Hippocampal formation (tissue), 2 donors: ENCODE measurements around the gene DUOXA2.
"Not testable (repeated sequence)": the region's sequence is repeated elsewhere in the genome, so short reads cannot be mapped to it uniquely, and the experiment has no call there.

Experiments used
- DNase-seq, 2 donors: peaks; one replicate each; lab custom pipeline; 2025; lab: John Stamatoyannopoulos, UW

DUOXA2 gene

GRCh38 chr15:45114076-45114750 lies at the start of gene DUOXA2, which contains the start of gene DUOX2:
TSS of gene DUOXA2 (plus strand) at chr15:45114326. CDS start at chr15:45114606, 280 bp downstream.
TSS of gene DUOX2 (minus strand) at chr15:45114172. CDS start at chr15:45113411, 761 bp downstream.
- DNase-seq = no peak

- DNase-seq = no peak
These were observed 49.7 kb upstream of the DUOXA2 start for GRCh38 chr15:45064386-45064785.

DNA sequence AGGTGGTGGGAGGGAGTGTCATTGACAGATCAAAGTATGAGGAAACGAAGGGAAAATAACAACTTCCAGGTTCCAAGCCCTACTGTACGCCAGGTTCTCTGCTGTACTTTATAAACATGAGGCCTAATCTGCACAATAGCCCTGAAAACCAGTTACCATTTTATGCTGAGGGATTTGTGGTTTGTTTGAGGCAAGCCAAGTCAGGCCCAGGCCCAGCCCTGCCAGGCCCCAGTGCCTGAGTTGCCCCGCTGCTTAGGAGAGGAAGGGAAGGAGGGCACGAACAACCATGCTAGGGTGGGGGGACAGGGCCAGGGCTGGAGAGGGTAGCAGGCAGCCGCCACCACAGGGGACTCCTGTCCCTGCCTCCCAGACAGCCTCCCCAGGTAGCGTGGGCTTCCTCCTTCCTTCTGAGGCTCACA lies 44.2 kb upstream of the DUOXA2 start:
- not testable (repeated sequence) for DNase-seq

DNA sequence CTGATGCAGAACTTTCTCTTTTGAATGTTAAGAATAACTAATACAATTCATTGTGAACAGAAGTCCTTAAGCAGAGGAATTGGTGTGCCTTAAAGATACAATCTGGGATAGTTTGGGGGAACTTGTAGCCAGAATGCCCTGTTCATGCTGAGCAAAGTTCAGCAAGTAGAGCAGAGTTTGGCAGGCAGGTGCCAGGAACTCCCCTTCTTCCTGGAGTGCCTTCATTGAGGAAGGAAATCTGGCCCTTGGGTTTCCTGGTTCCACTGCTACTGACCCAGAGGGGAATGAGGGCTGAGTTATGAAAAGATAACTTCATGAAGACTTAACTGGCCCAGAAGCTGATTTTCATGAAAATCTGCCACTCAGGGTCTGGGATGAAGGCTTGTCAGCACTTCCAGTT lies 40.5 kb upstream of the DUOXA2 start:
- not testable (repeated sequence) for DNase-seq

DNA sequence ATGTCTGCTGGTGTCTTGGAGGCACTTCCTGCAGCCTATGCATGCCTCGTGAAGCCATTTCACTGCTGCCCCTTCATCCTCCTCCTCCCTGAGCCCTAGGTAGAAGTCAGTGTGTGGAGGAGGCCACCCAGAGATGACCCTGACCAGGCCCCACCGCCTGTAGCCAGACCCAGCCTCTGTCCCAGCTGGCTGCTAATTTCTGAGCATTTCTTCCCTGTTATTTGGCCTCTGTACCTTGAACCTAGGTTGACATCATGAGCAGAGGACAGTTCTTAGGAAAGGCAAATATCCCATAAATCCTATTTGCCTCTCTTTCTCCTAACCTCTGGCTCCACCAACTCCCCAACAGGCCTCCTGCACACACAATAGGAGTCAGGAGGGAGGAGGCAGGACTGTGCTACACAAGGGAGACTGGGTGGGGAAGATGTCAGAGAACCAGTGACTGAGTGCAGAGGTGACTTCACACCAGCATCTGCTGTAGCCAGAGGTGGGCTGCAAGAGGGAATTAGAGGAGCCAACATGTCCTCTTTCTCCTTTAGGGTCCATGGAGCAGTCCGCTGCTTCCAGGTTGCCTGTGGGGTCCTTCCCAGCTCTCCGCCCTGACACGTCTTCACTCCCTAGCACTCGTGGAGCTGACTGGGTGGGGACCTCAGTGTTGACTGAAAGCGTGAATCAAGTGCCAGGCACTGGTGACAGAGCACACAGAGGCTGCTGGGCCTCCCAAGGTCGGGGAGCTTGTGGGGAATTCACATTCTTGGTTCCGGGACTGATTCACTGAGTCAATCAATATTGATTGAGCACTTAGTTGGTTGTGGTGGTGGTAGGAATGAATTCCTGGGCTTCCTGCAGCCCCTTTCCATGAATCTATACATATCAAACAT lies 38.4 kb upstream of the DUOXA2 start:
- not testable (repeated sequence) for DNase-seq

DNA sequence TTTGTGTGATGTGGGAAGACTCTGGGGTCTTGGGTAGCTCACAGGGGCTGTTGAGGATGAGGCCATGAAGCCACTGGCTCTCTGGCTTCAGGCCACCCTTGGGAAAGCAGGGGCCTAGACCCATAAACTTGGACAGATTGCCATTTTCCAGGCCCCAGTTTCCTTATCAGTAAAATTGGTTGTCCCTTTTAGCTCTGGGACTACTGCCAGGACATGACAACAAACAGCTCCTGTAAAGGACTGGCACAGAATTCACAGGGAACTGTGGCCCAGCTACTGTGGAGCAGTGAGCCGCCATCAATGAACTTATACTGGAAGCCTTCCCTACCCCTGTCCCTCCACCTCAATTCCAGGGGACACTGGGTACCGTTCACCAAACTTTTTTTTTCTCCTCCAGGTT lies 36.7 kb upstream of the DUOXA2 start:
- not testable (repeated sequence) for DNase-seq

DNA sequence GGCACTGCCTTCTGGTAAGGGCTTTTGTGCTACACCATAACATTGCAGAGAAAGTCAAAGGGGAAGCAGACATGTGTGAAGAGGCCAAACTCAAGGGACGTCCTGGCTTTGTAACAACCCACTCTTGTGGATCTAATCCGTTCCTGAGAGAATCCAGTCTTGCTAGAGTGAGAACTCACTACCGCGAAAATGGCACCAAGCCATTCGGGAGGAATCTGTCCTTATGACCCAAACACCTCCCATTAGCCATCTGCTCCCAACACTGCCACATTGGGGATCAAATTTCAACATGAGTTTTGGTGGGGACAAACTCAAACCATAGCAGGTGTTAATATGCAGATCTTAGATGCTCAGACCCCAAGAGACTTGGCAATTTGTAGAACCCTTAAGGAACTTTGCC lies 34.9 kb upstream of the DUOXA2 start:
- not testable (repeated sequence) for DNase-seq

GRCh38 chr15:45079628-45080246 lies 34.4 kb upstream of the DUOXA2 start:
- not testable (repeated sequence) for DNase-seq

DNA sequence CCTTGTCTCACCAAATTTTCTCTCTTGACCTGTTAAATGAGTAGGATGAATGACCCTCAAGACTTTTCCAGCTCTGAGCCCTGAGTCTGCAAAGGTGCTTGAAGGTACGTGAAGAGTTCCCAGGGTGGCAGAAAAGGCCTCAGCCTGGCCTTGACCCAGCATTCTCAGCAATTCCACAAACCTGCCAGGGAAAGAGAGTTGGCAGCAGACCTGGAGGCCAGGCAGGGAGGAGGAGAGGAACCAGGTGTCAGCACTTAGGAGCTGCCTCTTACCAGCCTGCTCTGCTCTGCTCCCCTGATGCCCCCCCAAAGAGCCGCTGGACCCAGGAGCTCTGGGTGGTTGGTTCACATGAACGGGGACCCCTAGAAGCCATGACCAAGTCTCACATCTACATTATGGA lies 33.5 kb upstream of the DUOXA2 start:
- not testable (repeated sequence) for DNase-seq

DNA sequence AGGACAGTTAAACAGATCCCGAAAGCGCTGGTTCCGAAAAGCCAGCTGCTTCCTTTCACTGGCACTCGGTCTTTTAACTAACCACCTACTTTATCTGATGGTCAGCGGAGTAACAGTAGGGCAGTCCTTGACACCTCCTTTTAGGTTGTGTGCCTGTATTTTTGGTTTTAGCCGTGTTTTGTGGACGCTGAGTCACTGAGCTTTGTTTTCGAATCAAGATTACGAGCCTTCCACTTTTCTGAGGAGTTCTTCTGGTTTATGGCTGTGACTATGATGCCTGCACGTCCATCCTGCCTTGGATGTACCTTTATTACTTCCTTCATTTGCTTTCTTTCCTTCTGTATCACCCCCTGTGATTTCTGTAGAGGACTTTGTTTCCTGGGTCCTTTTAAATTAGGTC lies 31.7 kb upstream of the DUOXA2 start:
- not testable (repeated sequence) for DNase-seq

- DNase-seq = no peak
These were observed 30.9 kb upstream of the DUOXA2 start for GRCh38 chr15:45083223-45083622.

GRCh38 chr15:45084163-45084562 lies 30.0 kb upstream of the DUOXA2 start:
- no peak for DNase-seq

DNA sequence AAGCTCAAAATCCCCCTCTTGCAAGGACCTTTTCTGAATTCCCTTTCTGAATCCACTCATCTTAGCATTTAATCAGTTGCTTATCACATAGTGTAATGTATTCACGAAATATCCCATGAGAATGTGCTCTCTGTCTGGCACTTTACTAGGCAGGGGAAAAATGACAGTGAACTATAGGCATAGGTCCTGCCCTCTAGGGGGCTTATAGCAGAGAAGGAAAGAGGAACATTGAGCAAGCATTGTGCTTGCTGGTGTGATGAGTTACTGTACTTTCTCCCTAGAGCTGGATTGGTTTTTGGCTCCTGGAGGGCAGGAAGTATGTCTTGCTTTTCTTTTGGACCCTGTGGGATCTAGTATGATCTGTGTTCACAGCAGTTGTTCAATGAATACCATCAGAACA lies 26.6 kb upstream of the DUOXA2 start:
- no peak for DNase-seq

GRCh38 chr15:45088801-45089711 lies 25.1 kb upstream of the DUOXA2 start:
- DNase-seq = no peak

DNA sequence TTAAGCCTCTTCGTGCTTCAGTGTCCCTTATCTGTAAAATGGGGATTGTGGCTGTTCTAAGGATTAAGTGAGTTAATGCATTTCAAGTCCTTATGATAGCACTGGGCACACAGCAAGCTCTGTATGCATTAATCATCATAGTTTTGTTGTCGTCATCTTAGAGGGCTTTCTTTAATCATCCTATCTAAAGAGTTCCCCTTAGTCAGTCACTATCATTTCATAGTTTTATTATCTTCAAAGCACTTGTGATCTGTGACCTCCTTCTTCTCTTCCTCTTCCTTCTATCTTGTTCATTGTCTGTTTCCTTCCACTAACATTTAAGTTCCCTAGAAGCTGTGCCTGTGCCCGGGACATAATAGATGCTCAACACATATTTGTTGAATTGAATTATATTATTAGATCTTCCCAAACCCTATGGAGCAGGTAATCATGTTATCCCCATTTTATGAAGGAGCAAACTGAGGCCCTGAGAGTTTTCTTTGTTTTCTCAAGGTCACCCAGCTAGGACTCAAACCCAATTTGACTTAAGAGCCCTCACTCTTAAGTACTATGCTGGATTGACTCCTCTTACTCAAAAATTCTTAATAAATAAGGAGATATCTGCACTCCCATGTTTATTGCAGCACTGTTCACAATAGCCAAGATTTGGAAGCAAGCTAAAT lies 24.3 kb upstream of the DUOXA2 start:
- no peak for DNase-seq

DNA sequence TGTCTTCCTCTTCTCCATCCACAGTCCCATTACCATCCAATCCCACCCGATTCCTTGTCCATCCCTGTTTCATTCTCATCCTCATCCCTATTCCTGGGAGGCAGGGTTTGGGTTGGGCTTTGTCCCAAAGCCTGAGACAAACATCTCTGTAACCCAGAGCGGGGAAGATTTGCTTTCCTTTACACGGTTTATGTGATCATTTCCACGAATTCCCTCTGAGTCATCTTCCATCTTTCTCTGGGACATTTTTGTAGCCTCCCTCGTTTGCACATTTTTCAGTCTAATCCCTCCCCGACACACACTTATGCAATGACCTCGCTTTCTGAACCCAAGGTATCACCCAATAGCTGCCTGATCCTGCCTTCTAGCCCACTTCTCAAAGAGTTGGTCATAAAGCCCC lies 23.0 kb upstream of the DUOXA2 start:
- DNase-seq = no peak

GRCh38 chr15:45091576-45091975 lies 22.6 kb upstream of the DUOXA2 start:
- no peak for DNase-seq

DNA sequence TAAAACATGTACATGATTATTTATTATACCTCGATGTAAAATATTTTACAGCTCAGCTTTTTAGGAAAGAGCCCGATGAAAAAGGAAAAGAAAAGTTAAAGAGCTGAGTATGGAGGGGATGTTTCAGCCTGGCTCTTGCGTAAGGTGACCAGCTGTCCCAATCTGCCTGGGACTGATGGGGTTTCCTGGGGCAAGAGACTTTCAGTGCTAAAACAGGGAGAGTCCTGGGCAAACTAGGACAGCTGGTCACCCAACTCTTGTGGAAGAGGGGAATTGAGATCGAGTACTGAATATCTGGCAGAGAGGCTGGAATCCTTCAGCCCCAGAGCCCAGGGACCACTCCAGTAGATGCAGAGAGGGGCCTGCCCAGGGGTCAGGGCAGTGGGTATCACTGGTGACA lies 21.1 kb upstream of the DUOXA2 start:
- no peak for DNase-seq

- DNase-seq = no peak
These were observed 20.3 kb upstream of the DUOXA2 start for GRCh38 chr15:45093622-45094357.

DNA sequence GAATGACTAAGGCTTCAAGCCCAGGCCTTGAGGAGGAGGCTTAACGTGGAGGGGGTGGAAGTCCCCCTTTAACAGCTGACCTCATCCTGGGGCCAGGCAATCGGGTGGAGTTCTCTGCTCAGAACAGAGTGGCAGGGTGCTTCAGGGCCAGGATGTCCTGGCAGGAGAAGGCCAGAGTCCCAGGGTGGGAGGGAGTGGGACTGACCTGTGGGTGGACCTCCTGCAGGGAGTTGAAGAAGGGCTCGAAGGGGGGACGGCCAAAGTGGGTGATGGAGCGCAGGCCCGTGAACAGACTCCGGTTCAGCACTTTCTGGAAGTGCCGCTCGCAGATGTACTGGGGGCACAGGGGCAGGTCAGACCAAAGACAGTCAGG lies 19.8 kb upstream of the DUOXA2 start:
- DNase-seq = no peak
